AG10803 (cell line): Measurements from ENCODE around the gene HDAC9.

Experiments used
- DNase-seq: peaks from one replicate; pipeline ENCODE4 v3.0.0; 2010; ENCODE audit warnings: low read depth
- H3K4me3 ChIP-seq: 2 replicates; pipeline ENCODE4 v1.5.1; 2011; ENCODE audit warnings: mild to moderate bottlenecking, low read length, control low read depth
- TF ChIP-seq, protein P1 (sequence below): conservative IDR thresholded peaks from 2 replicates; pipeline ENCODE4 v1.5.1; 2011; ENCODE audit warnings: mild to moderate bottlenecking, low read length, control low read depth, inconsistent platforms

The HDAC9 gene

DNA sequence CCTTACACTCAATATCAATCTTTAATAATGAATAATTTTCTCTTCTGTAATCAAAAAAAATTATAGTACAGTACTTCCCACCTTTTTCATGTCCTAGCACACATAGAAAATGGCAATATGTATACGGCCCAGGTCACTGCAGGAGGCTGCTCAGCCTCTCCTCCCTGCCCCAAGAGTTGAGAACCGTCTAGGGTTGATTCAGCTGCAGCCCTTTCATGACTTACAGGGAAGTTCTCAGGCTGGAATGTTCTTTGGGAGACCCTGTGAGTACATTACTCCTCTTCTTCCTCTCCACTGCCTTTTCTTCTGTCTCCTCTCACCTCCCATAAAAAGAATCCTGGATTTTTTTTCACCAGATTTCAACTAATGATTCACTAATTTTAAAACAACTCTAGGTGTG, 180.0 kb downstream of the HDAC9 start:
- H3K4me3 ChIP-seq = no peak overlapping the region
- TF ChIP-seq, protein P1, sequence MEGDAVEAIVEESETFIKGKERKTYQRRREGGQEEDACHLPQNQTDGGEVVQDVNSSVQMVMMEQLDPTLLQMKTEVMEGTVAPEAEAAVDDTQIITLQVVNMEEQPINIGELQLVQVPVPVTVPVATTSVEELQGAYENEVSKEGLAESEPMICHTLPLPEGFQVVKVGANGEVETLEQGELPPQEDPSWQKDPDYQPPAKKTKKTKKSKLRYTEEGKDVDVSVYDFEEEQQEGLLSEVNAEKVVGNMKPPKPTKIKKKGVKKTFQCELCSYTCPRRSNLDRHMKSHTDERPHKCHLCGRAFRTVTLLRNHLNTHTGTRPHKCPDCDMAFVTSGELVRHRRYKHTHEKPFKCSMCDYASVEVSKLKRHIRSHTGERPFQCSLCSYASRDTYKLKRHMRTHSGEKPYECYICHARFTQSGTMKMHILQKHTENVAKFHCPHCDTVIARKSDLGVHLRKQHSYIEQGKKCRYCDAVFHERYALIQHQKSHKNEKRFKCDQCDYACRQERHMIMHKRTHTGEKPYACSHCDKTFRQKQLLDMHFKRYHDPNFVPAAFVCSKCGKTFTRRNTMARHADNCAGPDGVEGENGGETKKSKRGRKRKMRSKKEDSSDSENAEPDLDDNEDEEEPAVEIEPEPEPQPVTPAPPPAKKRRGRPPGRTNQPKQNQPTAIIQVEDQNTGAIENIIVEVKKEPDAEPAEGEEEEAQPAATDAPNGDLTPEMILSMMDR = no peak
- no peak for DNase-seq

DNA sequence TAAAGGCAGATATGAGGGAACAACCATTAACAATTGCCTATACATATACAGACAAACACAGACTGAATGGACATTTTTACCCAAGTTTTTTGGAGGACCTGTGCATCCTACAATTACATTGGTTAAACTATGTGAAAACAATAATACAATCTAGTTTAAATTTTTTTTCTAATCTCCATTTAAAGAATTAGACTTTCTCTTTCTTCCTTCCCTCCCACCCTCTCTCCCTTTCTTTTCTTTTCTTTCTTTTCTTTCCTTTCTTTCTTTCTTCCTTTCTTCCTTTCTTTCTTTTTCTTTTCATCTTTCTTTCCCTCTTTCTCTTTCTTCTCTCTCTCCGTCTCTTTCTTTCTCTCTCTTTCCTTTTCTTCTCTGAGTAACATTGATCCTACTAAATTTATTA, 183.7 kb downstream of the HDAC9 start:
- DNase-seq = no peak
- no peak overlapping the region for H3K4me3 ChIP-seq
- TF ChIP-seq, protein P1 = no peak

DNA sequence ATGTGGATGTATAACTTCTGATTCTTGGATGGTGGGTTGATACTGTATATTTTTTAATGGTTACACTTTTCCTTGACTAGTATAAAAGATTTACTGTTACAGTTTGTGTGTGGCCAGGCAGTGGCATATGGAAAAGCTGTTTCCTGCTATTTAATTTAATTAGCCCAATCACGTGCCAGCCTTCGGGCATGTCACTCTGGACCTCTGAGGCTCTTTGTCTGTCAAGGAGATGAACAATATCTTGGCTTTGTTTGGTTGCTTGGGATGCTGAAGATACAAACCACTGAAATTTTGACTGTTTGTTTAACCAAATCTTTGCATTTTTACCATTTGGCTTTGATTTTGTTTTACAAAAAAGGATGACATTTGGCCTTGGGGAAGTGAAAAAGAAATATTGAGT, 185.0 kb downstream of the HDAC9 start:
- no peak for DNase-seq
- no peak overlapping the region for H3K4me3 ChIP-seq
- TF ChIP-seq, protein P1 = no peak

DNA sequence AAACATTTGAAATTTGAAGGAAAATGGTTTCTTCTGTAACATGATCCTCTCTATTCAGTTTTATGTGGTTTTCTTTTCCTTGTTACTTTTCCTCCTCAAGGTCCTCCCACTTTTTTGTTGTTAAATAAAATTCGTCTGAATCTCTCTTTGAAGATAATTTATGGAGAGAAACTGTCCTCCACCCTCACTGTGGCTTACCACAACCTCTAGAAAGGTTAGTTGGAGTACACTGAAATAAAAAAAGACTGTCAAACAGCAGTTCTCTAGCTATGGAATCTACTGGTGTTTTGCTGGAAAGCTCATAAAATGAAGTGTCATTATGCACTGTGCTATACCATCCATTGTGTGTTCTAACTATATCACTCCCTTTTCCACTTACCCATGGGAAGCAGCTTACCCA, 189.4 kb downstream of the HDAC9 start:
- TF ChIP-seq, protein P1 = no peak
- peak; percentile 24 for DNase-seq
- H3K4me3 ChIP-seq = no peak overlapping the region

DNA sequence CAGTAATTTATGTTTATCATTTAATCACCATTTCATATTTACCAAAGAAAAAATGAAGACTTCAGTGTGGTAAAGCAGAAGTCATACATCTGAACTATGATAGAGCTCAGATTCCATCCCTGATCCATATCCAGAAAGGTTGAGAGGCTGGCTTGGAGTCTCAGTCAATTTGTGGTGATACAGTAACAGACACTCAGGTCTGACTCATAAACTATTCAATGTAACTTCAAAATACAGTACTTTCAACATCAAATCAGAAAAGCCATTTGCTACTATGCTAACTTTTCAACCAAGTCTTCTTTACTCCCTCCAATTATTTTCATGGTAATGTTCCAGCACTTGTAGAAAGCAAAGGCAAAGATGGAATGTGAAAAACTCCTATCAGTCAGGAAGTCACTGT, 190.4 kb downstream of the HDAC9 start:
- TF ChIP-seq, protein P1 = no peak
- DNase-seq = peak; percentile 41
- H3K4me3 ChIP-seq = no peak overlapping the region

DNA sequence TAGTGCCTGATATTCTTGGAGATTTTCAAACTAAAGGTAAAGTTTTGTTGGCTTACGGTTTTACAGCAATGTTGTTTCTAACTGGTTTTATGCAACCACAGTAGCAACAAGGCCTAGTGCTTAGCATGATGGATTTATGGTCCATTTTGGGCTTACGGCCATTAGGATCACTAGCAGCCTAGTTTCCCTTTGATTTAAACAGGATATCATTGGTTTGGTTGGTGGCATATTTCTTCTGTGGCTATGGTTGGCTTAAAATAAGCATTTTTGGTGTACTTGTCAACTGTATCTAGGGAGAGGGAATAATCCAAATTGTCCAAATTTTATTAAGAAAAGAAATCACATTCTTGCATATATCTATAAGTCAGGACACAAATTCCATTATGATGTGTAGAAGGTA, 194.0 kb downstream of the HDAC9 start:
- no peak overlapping the region for H3K4me3 ChIP-seq
- DNase-seq = peak; percentile 83
- TF ChIP-seq, protein P1 = no peak

DNA sequence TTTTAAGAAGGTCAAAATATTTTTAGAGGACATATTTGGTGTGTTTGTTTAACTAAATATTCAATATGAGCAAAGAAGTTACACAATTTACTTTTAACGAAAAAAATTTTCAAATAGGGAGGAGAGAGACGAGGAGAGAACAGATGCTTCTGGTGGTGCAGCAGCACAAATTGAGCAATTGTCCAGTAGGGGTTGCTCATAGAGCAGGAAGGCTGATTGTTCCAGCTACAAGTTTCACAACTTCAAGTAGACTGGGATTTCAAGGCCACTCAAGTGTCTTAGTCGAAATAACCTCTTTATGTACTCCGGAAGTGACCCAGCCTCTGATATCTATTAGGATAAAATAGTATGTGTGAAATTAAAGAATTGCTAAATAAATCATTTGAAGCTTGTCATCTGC, 197.9 kb downstream of the HDAC9 start:
- DNase-seq = peak; percentile 96
- no peak overlapping the region for H3K4me3 ChIP-seq
- TF ChIP-seq, protein P1 = peak; percentile 89
